NCI-H2196 treated with DMSO at 0.1 percent for 48 hours (cell line): ENCODE measurements around the gene FEM1C.

Experiments
- DNase-seq: peaks from one replicate; lab custom pipeline; 2025; ENCODE audit not compliant: unreplicated experiment; lab: John Stamatoyannopoulos, UW

Gene FEM1C

DNA sequence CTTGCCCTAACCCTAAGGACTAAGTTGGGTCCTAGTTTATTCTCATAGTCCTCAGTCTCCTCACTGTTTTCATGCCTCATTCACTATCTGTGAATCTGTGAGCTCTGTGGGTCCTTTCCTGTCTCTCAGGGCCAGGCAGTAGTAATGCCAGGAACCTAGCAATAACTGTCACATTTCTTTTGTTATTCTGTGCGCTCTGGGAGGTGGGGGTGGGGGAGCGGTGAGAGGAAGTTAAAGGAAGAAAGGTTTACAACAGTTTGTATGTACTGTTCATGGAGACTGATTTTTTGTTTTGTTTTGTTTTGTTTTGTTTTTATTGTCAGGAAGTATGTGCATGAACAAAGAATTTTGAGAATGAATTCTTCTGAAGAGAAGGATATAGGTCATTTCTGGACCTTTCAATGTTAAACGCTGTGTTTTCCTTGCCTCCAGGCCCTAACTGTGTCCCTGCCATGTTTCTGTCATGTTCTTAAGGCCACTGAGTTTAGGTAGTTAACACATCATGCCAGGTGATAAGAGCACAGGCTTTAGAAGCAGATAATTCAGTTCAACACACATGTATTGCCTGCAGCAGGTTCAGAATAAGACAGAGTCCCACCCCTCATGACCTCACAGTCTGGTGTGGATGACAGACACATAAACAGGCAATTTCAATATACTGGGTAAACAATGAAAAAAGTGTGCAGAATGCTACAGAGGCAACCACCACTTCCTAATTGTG lies 13.3 kb upstream of the FEM1C start:
- DNase-seq, result no peak

DNA sequence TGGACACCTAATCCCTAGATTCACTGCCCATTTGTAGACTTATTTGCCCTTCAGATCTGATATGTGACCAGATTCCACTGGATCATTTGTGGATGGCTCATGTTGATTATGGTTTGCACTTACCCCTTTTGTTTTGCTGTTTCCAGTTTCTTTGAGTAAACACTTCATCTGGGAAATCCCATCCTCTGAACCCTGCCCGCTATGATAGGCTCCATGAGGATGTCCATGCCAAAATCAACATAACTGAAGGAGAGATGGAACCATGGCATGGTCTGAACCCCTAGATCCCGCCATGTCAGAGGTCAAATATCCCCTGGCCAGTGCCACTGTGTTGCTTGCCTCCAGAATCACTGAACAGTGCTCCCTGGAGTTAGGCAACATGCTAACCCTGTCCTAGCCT lies 11.7 kb upstream of the FEM1C start:
- no peak for DNase-seq

DNA sequence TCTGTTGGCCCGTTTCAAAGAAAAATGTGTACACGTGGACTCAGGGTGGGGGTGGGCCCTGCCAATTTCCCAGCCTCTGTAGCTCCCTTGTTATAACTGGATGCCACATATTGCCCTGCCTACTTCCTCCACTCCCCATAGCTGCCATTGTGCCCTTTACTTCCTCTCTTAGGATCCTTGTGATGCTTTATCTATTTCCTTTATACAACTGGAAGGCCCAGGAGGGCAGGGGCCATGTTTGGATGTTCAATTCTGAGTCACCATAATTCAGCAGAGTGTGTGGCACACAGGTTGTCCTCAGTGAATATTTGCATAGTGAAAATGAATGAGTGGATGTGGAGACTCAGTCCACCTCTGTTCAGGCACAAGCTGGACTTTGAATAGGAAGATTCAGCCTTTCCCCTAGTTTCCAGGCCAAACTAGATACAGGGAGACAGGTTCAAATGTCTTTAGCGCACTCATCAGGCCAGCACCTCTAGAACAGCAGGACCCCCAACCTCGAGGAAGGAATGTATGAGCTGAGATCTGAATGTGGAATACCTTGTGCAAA lies 10.6 kb upstream of the FEM1C start:
- no peak for DNase-seq

DNA sequence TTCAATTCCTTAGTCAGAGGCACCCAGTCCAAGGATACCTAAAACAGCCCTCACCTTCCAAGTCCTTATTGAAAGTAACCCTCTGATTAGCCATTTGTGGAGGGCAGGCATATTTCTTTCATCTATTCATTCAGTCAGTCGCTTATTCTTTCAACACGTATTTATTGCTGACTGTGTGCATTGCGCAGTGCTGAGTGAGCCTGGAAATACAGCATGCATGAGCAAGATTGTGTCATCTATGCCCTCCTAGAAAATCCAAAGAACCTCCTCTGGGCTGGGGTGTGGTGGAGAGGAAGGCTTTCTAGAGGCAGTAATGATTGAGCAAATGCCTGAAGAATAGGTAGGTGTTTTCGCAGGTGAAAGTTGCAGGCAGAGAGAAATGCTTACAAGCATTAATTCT lies 8.5 kb upstream of the FEM1C start:
- DNase-seq, result no peak

DNA sequence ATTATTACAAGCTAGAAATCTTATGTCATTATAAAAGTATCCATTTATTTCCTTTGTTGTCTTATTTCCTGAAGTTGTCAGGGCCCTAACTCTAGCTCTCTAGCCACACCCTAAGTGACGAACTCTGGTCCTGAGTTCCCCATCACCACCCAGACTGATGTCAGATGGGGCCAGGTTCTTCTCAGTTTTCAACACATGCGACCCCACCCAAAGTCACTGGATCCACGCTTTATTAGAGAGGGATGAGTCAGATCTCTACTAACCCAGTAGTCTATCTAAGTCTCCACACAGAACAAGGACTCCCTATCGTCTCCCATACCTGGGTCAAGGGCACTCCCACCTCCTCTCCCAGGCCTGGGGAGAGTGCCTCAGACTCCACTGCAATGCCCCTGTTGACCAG lies 6.8 kb upstream of the FEM1C start:
- DNase-seq, result no peak

DNA sequence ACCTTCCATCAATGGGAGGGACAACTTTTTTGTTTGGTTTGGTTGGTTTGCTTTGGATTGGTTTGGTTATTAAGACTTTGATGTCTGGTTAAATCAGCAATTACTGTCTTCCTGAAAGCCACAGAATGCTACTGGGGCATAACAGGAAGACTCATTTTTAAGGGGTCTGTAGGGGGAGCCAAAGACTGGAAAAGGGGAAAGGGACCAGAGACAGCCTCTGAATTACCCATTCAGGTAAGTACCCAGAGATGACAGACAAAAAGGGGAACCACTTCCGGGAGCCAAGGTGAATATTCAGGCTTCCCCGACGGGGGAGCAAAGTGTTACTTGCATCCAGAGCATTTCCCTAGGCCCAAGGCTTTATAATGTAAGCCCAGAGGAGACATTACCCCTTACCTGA lies 4.6 kb upstream of the FEM1C start:
- no peak for DNase-seq

DNA sequence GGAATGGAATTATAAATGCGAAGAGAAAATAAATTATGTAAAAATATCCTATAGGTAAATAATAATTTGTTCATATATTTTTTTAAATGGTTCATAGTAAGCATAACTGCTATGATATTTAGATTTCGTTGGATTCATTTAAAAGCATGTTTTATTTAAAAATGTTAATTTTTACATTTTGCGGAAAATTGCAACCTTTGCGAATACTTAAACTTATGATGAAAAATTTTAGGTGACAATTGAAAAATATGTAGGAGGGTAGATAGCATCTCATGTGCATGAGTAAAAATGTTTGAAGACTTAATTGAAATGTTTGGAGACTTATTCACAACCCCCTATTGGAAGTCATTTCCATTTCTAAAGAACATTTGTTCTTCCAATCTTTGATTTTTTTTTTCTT lies 4.1 kb upstream of the FEM1C start:
- no peak for DNase-seq

DNA sequence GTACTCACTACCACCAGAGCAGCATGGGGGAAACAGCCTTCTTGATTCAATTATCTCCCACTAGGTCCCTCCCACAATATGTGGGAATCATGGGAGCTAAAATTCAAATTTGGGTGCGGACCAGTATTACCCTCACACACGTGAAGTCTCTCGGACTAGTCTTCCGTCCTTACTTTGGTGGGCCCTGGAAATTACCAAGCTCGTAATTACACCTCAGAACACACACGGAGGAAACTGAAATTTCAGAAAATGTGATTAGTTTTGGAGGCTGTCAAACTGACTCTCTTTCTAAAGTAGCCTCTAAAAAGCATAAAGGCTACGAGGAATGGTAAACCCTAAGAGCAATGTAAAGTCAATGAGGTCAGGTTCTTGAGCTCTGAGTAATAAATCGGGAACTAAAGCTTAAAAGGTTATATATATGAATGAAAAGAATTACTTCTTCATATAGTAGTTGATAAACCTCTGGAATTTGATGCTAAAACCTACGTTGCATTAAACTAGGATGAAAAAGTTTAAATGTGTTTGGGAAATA lies 842 bp upstream of the FEM1C start:
- DNase-seq, result no peak

DNA sequence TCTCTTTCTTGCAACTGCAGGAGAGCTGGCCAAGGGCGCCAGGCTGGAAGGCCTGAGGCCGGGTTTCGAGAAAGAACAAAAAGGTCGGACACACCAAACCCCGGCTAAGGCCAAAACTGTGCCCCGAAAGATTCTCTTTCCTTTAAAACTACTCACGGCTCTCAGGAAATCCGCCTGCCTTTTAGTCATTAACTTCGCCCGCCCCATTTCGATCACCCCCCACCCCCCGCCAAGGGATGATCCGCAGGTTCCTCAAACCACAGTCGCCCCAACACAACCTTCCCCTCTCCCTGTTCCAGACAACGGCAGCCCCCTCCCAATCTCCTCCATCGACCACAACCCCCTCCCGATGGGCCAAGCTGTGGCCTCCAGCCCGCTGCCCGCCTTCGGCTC lies 536 bp downstream of the FEM1C start:
- no peak for DNase-seq

DNA sequence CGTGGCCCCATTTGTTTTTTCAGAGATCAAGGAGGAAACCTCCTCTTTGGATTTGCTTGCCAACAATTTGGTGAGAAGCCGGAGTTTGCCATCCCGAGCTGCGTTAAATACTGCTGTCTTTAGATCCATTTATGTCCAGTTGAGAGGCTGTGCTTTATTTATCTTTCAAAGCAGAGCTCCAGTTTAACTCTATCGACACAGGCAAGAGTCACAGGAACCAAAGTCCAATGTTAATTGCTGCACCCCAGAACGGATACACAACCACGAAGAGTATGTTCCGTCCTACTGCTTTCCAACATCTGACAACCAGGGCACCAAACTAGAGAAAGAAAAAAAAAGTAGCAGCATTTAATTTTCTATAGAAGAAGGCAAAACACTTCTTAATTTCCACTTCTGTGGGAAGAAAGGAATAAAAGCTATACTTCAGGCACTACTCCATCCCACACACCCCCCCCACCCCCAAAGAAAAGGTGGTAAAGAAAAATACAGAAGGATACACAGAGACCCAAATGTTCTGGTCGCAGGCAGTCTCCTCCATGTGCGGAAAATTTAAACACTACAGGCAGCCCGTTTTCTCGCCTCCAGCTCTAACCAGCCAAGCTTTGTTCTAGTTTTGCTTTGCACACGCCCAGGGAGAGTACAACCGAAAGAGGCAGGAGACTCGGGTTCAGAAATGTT lies 1.1 kb downstream of the FEM1C start:
- DNase-seq, result no peak

DNA sequence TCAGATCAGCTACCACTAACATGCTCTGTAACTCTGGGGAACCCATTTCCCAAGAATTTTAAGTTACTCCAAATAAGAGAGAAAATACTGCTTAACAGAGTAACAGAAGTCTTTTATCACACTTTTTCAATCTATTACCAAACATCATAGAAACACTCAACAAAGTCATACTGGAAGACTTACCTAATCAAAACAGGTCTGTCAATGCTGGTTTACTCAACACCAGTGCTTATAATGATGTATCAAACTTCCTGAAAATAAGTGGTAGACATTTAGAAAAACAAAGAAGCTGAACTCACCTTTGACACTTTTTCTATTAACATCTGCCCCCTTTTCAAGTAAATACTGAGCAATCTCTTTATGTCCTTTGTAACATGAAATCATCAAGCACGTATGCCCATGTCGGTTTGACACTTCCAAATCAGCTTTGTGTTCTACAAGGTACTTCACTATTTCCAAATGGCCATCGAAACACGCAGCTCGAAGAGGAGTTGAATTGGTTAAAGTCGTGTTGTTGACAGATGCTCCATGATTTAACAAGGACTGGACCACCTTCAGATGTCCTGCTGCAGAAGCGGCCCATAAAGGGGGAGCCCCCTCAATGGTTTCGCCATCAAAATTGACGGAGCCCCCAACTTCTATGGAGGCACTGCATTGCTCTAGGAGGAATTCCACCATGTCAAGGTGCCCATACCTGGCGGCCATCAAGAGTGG lies 1.8 kb downstream of the FEM1C start:
- DNase-seq, result no peak

DNA sequence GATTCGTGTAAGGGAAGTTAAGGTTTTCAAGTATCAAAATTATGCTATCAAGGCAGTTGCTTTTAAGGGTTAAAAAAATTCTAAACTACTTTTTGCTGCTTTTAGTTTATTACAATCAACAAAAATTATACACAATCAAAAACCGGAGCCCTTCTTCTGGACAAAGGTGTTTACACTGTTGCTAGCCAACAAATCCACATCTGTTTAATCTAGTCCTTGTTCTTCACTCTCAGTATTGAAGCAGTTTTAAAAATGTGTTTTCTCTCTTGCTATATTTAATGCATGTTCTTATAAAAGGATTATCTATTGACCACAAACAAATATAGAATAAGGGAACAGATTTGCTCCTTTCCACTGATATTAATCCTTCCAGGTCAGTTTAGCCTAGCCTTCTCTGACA lies 2.5 kb downstream of the FEM1C start:
- no peak for DNase-seq

DNA sequence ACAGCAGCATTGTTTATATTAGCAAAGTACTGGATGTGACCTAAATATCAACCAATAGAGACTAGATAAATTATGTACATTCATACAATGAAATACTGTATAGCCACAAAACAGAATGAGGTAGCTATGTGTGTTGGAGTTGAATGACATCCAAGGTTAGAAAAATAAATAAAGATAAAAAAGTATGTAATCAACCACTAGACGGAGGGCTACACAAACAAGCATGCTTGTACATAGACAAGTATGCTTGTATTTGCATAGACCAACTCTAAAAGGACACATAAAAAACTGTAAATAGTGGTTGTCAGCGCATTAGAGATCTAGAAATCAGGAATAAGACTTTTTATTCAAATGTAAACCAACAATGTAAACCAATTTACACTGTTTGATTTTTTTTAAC lies 3.0 kb downstream of the FEM1C start:
- no peak for DNase-seq

DNA sequence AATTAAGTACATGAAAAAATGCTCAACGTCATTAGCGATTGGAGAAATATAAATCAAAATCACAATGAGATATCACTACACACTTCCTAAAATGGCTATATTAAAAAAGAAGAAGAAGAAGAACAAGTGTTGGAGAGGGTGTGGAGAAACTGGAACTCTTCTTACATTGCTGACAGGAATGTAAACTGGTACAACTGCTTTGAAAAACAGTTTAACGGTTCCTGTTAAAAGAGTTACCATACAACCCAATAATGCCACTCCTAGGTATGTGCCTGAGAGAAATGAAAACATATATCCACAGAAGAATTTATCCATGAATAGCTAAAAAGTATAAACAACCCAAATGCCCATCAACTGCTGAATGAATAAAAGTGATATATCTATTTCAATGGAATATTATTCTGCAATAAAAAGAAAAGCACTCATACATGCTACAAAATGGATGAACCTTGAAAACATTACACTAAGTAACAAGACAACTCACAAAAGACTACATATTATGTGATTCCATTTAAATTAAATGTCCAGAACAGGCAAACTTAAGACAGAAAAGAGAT lies 9.0 kb downstream of the FEM1C start:
- no peak for DNase-seq

DNA sequence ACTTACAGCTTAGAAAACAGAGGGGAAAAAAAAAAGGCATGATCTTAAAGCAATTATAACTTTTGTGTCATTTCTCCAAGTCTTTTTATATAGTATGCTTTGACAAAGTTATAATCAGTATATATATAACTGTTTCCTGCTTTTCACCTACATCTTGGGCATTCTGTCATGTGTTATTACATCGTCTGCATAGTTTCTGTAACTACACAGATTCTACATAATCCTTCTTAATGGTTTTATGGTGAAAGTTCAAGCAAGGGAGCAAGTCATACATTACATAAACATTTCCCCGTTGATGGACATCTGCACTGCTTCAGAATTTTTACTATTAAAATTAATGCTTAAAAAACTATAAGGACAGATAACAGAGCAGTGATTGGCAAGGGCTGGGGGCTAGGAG lies 12.1 kb downstream of the FEM1C start:
- DNase-seq, result no peak

DNA sequence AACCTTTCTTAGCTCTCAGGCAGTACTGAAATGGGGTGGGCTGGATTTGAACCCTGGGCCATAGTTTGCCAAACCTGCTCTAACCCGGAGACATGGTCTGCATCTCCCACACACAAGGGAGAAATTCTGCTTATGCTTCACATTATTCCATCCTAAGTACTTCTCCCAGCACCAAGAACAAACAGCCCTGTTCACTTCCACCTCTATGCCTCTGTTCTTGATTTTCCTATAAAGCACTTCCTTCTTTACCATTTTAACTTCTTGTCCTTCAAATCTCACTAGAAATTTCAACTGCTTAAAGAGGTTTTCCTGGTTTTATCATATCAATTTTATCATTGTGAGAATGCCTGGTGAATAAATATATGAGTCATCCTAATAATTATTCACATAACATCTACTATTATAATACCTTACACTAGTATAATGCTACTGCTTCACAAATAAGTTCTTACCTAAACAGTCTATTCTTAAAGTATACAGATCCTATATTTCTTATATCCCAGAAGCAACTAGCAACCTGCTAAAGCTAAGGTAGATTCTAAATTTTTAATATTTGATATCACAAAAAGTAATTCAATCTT lies 12.7 kb downstream of the FEM1C start:
- DNase-seq, result no peak

DNA sequence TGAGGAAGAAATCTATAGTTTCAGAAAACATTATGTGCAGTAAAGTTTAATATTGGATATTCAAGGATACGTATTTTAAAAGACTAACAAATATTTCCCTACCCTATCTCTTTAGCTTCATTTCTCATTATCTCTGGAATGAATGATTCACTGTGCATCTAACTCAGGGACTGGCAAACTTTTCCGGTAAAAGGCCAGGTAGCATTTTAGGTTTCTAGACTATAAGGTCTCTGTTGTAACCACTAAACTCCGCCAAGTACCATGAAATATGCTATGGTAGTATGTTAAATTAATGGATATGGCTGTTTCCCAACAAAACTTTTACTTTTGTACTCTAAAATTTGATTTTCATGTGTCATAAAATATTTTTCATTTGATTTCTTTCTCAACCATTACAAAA lies 13.2 kb downstream of the FEM1C start:
- DNase-seq, result no peak

DNA sequence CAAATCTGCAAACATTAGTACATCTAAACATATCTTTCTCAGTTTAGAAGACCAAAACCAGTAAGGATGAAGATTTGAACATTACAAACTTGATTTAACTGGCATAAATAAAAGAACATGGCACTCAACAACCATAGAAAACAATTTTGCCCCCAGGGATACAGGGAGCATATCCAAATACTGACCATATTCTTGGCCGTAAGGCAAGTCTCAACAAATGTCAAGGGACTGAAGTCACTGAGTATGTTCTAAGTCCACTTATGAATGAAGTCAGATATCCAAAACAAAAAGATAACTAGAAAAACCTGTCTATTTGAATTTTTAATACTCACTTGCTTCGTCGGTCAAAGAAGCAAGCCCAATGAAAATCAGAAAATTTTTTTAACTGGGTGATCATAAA lies 14.1 kb downstream of the FEM1C start:
- no peak for DNase-seq

DNA sequence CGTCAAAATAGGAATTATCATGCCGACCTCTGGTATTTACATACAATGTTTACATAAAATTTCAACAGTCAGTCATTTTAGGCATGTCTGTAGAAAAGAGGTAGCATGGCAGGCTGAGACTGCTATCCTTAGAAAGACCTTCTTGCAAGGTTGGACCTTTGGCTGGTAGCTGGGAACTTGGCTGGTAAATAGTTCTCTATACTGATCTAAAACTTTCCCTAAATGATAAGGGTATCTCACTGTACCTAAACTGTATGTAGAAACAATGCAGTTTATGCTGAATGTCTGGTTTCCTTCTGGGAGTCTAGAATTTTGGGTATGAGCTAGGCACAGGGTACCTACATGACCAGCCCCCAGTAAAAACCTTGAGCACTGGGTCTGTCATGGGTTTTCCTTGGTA lies 18.0 kb downstream of the FEM1C start:
- DNase-seq, result no peak

DNA sequence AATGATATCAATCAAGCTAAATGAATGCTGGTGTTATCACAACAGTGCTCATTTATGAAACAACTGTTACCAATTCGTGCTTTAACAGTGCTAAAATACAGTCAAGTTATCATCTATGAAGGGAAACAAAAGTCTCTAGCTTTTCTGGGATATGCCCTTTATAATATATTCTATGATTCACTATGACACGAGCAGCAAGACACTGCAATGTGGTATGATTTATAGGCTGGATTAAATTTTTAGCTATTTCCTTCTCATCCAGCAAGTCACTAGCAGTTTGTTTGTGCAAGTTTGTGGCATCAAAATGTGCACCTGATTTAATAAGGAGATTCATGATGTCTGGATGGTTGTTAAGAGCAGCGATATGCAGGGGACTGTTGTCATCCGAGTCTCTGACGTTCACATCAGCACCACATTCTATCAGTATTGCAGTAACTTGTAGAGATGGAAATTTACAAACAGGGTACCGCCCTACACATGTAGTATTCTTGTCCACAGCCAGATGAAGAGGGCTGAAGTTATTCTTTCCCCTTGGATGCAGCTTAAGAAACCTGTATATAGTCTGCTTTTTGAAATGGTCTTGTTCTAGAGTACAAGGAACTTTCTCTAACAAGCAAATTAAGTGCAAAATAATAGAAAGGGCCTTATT lies 20.3 kb downstream of the FEM1C start:
- no peak for DNase-seq
